PC-9 (cell line): ENCODE measurements around the gene PCGF3. TPM values are rescaled to one million over a fixed set of nuclear protein-coding genes. Genes with fewer than 3 reads are reported as not detected.

ENCODE experiments used
- BruUV-seq: library from RNA; stranded (reverse); fragments of 400-500 nt; replicated peaks from 2 replicates; lab custom pipeline; 2021; lab: Mats Ljungman, UMichigan
- CTCF ChIA-PET: fragments of 300-600 bp; sonication (Branson Sonifier 250); formaldehyde crosslinking; loops from one replicate; lab custom pipeline; 2022; ENCODE audit warnings: antibody characterized with exemption; lab: Charles Lee
- POLR2A ChIA-PET: fragments of 300-600 bp; sonication (Branson Sonifier 250); formaldehyde crosslinking; loops from one replicate; lab custom pipeline; 2022; ENCODE audit warnings: antibody characterized with exemption; ENCODE audit not compliant: unreplicated experiment; lab: Charles Lee
- DNase-seq, 2 experiments: peaks; one replicate each; pipeline versions ENCODE4 v3.0.0 to v3.0.0-alpha.2; 2015 to 2022; ENCODE audit warnings: mixed read lengths in 1 of 2
- H2AFZ ChIP-seq: fragments of 200-600 bp; sonication (generic); 2 replicates; pipeline ENCODE4 v1.8.1; 2017; ENCODE audit warnings: antibody characterized with exemption
- H3F3A ChIP-seq: fragments of 200-600 bp; sonication (generic); 2 replicates; pipeline ENCODE4 v1.8.1; 2017; ENCODE audit warnings: antibody characterized with exemption, mild to moderate bottlenecking, low read depth; ENCODE audit not compliant: insufficient read depth
- H3K27ac ChIP-seq: fragments of 200-600 bp; sonication (generic); 2 replicates; pipeline ENCODE4 v1.6.1; 2016; ENCODE audit warnings: mixed run types
- H3K27me3 ChIP-seq: fragments of 200-600 bp; sonication (generic); 2 replicates; pipeline ENCODE4 v1.6.1; 2016; ENCODE audit warnings: low read depth, mixed run types; ENCODE audit not compliant: insufficient read depth
- H3K36me3 ChIP-seq: fragments of 200-600 bp; sonication (generic); 2 replicates; pipeline ENCODE4 v1.6.1; 2016; ENCODE audit warnings: low read depth, mixed run types
- H3K4me1 ChIP-seq: fragments of 200-600 bp; sonication (generic); replicated peaks from 2 replicates; pipeline ENCODE4 v1.6.1; 2016; ENCODE audit warnings: mixed run types; ENCODE audit not compliant: insufficient read depth
- H3K4me2 ChIP-seq: fragments of 200-600 bp; sonication (generic); 2 replicates; pipeline ENCODE4 v1.6.1; 2017; ENCODE audit warnings: mixed run types
- H3K4me3 ChIP-seq: fragments of 200-600 bp; sonication (generic); 2 replicates; pipeline ENCODE4 v1.6.1; 2016; ENCODE audit warnings: mixed run types
- H3K79me2 ChIP-seq: fragments of 200-600 bp; sonication (generic); 2 replicates; pipeline ENCODE4 v1.6.1; 2017; ENCODE audit warnings: low read depth, mixed run types
- H3K9me2 ChIP-seq: fragments of 200-600 bp; sonication (generic); 2 replicates; pipeline ENCODE4 v1.8.1; 2017; ENCODE audit warnings: mild to moderate bottlenecking; ENCODE audit not compliant: insufficient read depth
- H3K9me3 ChIP-seq: fragments of 200-600 bp; sonication (generic); 2 replicates; pipeline ENCODE4 v1.8.1; 2016; ENCODE audit warnings: low read depth; ENCODE audit not compliant: insufficient read depth
- H4K20me1 ChIP-seq: fragments of 200-600 bp; sonication (generic); 2 replicates; pipeline ENCODE4 v1.8.1; 2017; ENCODE audit not compliant: insufficient read depth
- EZH2 ChIP-seq: fragments of 200-600 bp; sonication (generic); IDR thresholded peaks from 2 replicates; pipeline ENCODE4 v1.8.0; 2017; ENCODE audit warnings: antibody characterized with exemption, low read depth
- intact Hi-C: fragments of 100-400 bp; cut with micrococcal nuclease; formaldehyde crosslinking; loops from one replicate; pipeline ENCODE4 v1.10.0; 2022; ENCODE audit not compliant: unreplicated experiment
- total RNA-seq: library from RNA; stranded (reverse); gene quantifications from 2 replicates; pipeline ENCODE4 v1.2.3, GENCODE V29; 2021
- TF ChIP-seq, protein P1 (sequence below): fragments of 200-600 bp; sonication (generic); conservative IDR thresholded peaks from 2 replicates; pipeline ENCODE4 v1.6.1; 2017; ENCODE audit warnings: mixed run types, antibody characterized with exemption, mild to moderate bottlenecking, moderate library complexity

PCGF3 gene
- total RNA-seq, 1 experiment from 2014 or later = 60.8 TPM

DNA sequence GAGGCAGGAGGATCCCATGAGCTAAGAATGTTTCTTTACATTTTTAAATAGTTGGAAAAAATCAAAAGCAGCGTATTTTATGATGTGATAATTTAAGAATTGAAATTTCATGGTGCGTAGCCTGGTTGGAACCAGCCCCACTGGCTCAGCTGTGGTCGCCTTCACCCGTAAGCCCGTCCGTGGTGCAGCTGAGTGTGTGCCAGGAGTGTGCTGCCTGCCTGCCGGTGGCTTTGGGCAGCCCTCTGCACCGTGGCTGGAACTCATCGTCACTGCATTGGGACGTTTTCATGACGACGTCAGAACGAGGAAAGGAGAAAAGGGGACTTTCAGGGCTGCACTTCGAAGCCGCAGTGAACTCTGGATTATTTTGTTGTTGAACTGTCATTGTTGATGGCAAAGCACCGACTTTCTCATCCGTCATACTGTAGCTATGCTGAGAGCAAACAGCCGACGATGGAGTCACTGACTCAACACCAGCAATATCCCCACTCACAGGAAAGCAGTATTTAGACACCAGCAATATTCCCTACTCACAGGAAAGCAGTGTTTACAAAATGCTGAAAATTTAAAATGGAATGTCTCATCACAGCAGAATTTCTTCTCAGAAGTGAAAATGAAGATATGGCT, 35.1 kb downstream of the PCGF3 start:
- H3F3A ChIP-seq = peaks cover 18% of the 10 kb centered on the region; the same call in 1 of the 2 replicates
- H3K36me3 ChIP-seq = no peaks in the 10 kb centered on the region
- no peak overlapping the region for H3K4me2 ChIP-seq
- H3K9me3 ChIP-seq = no peaks in the 10 kb centered on the region
- no peaks in the 10 kb centered on the region; the same call in 1 of the 2 replicates for H3K79me2 ChIP-seq
- H3K4me3 ChIP-seq = no peak overlapping the region
- peaks cover 12% of the 10 kb centered on the region for H4K20me1 ChIP-seq
- no TSS peak for BruUV-seq
- TF ChIP-seq EZH2 = no peak
- TF ChIP-seq, protein P1, sequence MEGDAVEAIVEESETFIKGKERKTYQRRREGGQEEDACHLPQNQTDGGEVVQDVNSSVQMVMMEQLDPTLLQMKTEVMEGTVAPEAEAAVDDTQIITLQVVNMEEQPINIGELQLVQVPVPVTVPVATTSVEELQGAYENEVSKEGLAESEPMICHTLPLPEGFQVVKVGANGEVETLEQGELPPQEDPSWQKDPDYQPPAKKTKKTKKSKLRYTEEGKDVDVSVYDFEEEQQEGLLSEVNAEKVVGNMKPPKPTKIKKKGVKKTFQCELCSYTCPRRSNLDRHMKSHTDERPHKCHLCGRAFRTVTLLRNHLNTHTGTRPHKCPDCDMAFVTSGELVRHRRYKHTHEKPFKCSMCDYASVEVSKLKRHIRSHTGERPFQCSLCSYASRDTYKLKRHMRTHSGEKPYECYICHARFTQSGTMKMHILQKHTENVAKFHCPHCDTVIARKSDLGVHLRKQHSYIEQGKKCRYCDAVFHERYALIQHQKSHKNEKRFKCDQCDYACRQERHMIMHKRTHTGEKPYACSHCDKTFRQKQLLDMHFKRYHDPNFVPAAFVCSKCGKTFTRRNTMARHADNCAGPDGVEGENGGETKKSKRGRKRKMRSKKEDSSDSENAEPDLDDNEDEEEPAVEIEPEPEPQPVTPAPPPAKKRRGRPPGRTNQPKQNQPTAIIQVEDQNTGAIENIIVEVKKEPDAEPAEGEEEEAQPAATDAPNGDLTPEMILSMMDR = no peak
- DNase-seq = no peak
- ChIA-PET POLR2A (no interaction called here), CTCF (no interaction called here)
- H3K27me3 ChIP-seq = no peaks in the 10 kb centered on the region
- H3K9me2 ChIP-seq = no peaks in the 10 kb centered on the region
- H3K27ac ChIP-seq = no peak overlapping the region
- intact Hi-C loops = loop anchor here (10.0 kb wide), 1 partner anchor 136 kb away; no protein-coding TSS in a partner anchor
- no peaks in the 10 kb centered on the region for H3K4me1 ChIP-seq
- H2AFZ ChIP-seq = no peak overlapping the region

DNA sequence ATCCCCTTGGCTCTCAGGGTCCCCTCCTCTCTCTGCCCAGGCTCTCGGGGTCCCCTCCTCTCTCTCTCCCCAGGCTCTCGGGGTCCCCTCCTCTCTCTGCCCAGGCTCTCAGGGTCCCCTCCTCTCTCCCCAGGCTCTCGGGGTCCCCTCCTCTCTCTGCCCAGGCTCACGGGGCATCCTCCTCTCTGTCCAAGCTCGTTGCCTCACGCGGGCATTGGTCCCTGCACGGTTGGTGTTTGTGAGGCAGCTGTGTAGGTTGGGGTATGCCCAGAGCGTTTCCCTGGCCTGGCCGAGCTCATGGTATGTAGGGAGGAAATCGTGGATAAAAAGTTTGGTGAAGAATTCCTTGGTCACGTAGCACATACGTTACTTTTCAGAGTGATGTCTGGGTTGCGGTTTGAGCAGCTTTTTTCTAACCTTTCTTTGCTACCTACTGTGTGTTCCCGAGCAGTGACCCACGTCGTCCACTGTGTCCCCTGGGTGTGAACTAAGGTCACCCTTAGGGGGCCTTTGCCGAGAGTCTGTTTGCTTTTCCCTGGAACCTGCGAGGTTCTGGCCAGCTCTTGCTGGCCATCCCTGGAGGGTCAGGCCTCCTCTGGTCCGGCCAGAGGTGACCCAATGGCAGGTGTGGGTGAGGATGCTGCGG, 36.6 kb downstream of the PCGF3 start:
- H3K36me3 ChIP-seq = no peaks in the 10 kb centered on the region
- H3K27ac ChIP-seq = no peak overlapping the region
- no peak for DNase-seq
- intact Hi-C loops = loop anchor here (10.0 kb wide), 1 partner anchor 137 kb away; no protein-coding TSS in a partner anchor
- H3K4me2 ChIP-seq = no peak overlapping the region
- CTCF ChIA-PET = no interaction called here
- no peaks in the 10 kb centered on the region; the same call in 1 of the 2 replicates for H3K79me2 ChIP-seq
- H3K27me3 ChIP-seq = no peaks in the 10 kb centered on the region
- no peaks in the 10 kb centered on the region for H3K4me1 ChIP-seq
- TF ChIP-seq EZH2 = no peak
- no peaks in the 10 kb centered on the region for H3K9me2 ChIP-seq
- POLR2A ChIA-PET = interaction anchor here (0.6 kb wide), 1 partner anchor 831 kb away, joined by 7 read pairs; no protein-coding TSS in a partner anchor
- H2AFZ ChIP-seq = no peak overlapping the region
- no peaks in the 10 kb centered on the region for H3K9me3 ChIP-seq
- no TSS peak for BruUV-seq
- no peak overlapping the region for H3K4me3 ChIP-seq
- H4K20me1 ChIP-seq = peaks cover 12% of the 10 kb centered on the region
- H3F3A ChIP-seq = peaks cover 18% of the 10 kb centered on the region; the same call in 1 of the 2 replicates

DNA sequence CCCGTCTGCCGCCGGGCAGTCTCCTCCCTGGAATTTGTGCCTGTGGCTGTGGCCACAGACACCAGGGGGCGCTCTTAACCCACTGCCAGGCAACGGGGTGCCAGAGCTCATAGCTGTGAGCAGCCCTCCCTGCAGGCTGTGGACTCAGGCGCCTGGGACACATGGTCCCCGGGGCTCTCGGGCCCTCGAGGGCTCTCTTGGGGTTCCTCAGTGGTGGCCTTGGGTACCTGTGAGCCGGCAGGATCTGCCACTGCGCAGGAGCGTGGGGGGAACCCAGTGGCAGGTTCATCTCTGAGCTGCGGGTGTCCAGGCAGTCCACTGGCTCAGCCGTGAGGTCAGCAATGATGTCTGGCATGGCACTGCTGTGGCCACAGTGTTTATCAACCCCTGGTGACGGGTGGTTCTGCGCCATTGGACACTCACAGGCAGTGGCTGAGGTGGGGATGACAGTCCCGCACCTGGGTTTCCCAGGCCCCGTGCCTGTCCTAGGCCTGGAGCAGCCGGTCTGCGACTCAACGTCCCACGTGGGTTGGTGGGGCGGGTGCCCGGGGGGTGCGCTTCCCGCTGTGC, 37.2 kb downstream of the PCGF3 start:
- Histone ChIP-seq H3K79me2 (no peaks in the 10 kb centered on the region), H3K4me1 (no peaks in the 10 kb centered on the region), H3K4me2 (no peak overlapping the region), H3K27me3 (no peaks in the 10 kb centered on the region), H3K4me3 (no peak overlapping the region), H3F3A (peaks cover 18% of the 10 kb centered on the region; the same call in 1 of the 2 replicates), H3K27ac (no peak overlapping the region), H4K20me1 (peaks cover 11% of the 10 kb centered on the region), H3K36me3 (no peaks in the 10 kb centered on the region), H3K9me3 (no peaks in the 10 kb centered on the region), H2AFZ (no peak overlapping the region), H3K9me2 (no peaks in the 10 kb centered on the region)
- POLR2A ChIA-PET = interaction anchor here (0.6 kb wide), 2 partner anchors 603 to 830 kb away, joined by 3 to 7 read pairs; no protein-coding TSS in a partner anchor
- TF ChIP-seq, protein P1 = peak; percentile 96
- no peak for TF ChIP-seq EZH2
- intact Hi-C loops = loop anchor here (10.0 kb wide), 1 partner anchor 138 kb away; no protein-coding TSS in a partner anchor
- peak in 1 of 2 experiments; percentile 66 for DNase-seq
- no TSS peak for BruUV-seq
- CTCF ChIA-PET = no interaction called here
